HG03103 (cell line): ENCODE measurements around the gene NBPF1.
"Not testable (repeated sequence)": the region's sequence is repeated elsewhere in the genome, so short reads cannot be mapped to it uniquely, and the experiment has no call there.

Source experiments
- ATAC-seq: cut with Tn5 transposase; IDR thresholded peaks from one replicate; pipeline ENCODE4 v1.9.1; 2021; ENCODE audit warnings: low read depth; ENCODE audit not compliant: unreplicated experiment

The NBPF1 gene

GRCh38 chr1:16613185-16614147 is at the start of gene NBPF1:
Gene NBPF1 (minus strand): TSS chr1:16613564.
- peak; percentile 77 for ATAC-seq

DNA sequence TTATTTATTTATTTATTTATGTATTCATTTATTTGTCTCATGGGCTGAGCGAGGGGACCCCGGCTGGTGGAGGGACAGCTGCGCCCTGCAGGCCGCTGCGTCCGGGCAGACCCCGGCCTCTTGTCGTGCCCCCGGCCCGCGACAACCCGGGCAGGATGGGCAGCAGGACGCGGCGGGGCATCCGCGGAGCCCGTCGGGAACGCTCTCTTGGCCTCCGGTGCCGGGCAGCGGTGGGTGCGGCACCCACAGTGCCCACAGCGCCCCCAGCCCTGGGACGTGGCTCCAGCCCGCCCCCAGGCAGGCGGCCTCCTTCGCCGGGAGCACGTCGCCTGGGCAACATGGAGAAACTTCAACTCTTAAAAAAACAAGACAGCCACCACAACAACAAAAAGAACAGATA is 44.9 kb upstream of the NBPF1 start:
- ATAC-seq, result not testable (repeated sequence)

- not testable (repeated sequence) for ATAC-seq
Measured at GRCh38 chr1:16656981-16657683, 43.8 kb upstream of the NBPF1 start.

DNA sequence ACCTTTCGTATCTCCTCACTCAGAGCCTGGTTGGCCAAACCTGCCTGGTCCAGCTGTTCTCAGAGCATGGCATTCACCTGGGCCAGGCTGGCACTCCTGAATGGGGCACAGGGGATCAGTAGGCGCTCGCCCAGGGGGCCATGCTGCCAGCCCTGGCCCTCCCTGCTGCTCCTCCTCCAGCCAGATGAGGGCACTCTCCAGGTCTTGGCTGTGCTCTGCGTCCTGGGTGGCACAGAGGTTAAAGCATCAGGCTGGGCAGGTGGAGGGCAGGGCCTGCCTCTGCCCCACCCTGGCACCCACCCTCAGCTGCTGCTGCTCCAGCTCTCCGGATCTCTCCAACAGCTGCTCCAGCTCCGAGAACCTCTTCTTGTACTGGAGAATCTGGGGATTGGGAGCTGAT is 43.2 kb upstream of the NBPF1 start:
- not testable (repeated sequence) for ATAC-seq

GRCh38 chr1:16651560-16651959 is 38.2 kb upstream of the NBPF1 start:
- not testable (repeated sequence) for ATAC-seq

GRCh38 chr1:16649960-16650359 is 36.6 kb upstream of the NBPF1 start:
- not testable (repeated sequence) for ATAC-seq

DNA sequence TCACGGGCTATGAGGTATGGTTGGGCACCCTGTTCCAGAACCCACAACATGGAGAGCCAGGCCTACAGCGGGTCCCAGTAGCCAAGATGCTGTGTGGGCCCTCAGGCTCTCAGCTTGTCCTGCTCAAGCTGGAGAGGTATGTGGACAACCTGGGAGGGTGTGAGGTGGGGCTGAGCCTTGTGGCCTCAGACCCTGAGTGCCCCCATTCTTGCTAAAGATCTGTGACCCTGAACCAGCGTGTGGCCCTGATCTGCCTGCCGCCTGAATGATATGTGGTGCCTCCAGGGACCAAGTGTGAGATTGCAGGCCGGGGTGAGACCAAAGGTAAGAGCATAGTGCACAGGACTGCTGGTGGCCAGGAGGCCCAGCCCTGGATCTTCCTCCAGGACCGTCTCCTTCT is 36.0 kb upstream of the NBPF1 start:
- ATAC-seq, result not testable (repeated sequence)

DNA sequence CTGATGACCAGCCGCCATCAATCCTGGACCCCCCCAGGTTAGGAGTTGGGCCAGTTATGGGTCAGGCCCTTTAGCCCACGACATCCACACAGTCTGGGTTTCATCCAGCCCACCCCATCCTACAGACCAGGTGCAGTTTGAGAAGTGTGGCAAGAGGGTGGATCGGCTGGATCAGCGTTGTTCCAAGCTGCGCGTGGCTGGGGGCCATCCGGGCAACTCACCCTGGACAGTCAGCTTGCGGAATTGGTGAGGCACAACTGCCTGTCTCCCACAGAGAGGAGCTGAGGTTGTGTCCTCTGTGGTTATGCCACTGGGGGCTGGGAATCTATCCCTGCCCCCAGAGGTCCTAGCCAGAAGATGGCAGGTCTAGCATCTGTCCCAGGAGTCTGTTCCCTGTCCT is 35.4 kb upstream of the NBPF1 start:
- ATAC-seq, result not testable (repeated sequence)

GRCh38 chr1:16648250-16648649 is 34.9 kb upstream of the NBPF1 start:
- not testable (repeated sequence) for ATAC-seq

DNA sequence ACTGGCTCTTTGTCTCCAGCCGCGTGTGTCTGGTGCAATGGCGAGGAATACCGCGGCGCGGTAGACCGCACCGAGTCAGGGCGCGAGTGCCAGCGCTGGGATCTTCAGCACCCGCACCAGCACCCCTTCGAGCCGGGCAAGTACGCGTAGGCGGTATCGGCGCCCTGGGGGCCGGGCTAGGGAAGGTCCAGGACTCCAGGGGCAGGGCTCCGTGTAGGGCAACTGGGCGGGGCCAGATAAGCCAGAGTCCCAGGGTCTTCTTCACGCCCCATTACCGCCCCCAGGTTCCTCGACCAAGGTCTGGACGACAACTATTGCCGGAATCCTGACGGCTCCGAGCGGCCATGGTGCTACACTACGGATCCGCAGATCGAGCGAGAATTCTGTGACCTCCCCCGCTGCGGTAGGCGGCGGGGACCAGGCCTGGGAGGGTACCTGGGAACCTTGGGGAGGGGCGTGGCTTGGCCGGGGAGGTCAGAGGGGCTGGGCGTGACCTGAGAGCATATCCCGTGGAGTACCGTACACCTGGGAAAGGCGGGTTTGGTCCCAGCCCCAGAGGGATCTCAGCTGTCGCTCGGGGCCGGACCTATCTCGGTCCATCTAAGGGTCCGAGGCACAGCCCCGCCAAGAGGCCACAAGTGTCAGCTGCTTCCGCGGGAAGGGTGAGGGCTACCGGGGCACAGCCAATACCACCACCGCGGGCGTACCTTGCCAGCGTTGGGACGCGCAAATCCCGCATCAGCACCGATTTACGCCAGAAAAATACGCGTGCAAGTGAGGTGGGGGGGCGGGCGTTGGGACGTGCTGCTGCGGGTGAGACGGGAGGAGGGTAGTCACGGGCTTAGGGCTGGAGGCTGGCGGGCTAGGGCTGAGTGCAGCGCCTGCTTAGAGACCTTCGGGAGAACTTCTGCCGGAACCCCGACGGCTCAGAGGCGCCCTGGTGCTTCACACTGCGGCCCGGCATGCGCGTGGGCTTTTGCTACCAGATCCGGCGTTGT is 34.1 kb upstream of the NBPF1 start:
- not testable (repeated sequence) for ATAC-seq

DNA sequence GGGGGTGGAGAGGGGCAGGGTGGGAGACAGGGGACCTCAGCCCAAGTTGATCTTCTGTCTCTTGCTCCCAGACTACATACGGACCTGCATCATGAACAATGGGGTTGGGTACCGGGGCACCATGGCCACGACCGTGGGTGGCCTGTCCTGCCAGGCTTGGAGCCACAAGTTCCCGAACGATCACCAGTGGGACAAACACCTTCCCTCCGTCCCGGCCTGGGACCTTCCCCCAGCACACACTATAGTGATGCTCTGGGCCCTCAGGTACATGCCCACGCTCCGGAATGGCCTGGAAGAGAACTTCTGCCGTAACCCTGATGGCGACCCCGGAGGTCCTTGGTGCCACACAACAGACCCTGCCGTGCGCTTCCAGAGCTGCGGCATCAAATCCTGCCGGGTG is 33.4 kb upstream of the NBPF1 start:
- ATAC-seq, result not testable (repeated sequence)

- ATAC-seq, result not testable (repeated sequence)
Measured at GRCh38 chr1:16646061-16646664, 32.8 kb upstream of the NBPF1 start.

DNA sequence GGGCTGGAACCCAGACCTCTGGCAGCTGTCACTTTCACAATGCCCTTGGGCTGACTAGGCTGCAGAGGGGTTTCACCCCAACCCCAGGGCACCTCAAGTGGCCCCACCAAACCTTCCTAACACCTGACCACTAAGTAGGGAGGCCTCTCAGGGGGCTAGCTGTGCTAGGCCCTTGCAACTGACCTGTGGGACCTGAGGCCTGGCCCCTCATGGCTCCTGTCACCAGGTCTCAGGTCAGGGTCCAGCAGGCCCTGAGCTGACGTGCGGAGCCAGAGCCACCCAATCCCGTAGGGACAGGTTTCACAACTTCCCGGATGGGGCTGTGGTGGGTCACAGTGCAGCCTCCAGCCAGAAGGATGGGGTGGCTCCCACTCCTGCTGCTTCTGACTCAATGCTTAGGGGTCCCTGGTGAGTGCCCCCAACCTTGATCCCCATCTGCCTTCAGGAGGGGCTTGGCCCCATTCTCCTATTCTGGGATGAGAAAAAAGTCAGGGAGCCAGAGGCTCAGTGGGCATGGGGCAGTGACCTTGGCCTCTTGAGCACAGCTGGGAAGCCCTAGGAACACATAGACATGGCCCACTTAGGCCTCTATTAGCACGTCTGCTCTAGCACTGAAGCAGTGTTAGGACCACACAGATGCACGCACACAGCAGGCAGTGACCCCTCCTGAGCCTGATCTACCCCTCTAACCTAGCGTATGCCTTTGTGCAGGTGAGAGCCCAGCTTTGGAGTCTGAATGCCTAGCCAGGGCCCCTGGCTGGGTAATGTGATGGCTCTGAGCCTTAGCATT is 32.1 kb upstream of the NBPF1 start:
- peak; percentile 0 for ATAC-seq

GRCh38 chr1:16644482-16645270 is 31.3 kb upstream of the NBPF1 start:
- peak; percentile 72 for ATAC-seq

- peak; percentile 34 for ATAC-seq
Measured at GRCh38 chr1:16644193-16644481, 30.8 kb upstream of the NBPF1 start.

DNA sequence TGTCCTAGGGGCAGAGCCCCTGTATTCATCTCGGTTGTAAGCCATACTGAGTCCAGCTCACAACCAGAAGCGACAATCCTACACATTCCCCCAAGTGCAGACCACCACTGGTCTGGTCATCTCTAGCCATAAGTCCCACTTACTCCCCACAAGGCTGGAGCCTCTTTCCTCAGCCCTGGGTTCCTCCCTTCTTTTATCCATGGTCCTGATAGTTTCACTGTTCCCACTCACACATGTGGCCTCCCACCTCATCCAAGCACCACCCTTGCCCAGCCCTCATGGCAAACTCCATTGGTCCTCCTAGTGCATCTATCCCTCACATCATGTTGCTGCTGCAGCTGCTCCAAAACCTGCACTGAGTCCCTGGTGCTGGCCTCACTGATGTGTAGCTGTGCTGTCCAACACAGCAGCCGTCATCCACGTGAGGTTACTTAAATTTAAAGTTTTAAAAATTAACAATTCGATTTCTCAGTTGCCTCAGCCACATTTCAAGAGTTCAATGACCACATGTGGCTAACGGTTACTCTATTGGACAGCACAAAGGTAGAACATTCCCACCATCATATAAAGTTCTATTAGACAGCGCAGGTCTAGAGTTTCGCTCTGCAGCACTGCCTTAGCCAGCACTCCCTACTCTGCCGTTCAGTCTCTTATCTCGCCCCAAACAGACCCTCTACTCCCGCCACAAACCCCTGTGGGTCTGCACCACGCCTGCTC is 30.3 kb upstream of the NBPF1 start:
- ATAC-seq, result peak; percentile 10

- ATAC-seq, result not testable (repeated sequence)
Measured at GRCh38 chr1:16643001-16643411, 29.6 kb upstream of the NBPF1 start.
